GM12892 (cell line): ENCODE results near the gene CST8.

Experiments
- POLR2A ChIP-seq: IDR thresholded peaks from 2 replicates; pipeline ENCODE4 v1.6.1; 2011; ENCODE audit warnings: low read depth, low read length, control low read depth
- POLR2AphosphoS5 ChIP-seq: IDR thresholded peaks from 2 replicates; pipeline ENCODE4 v1.6.1; 2011; ENCODE audit warnings: low read depth, low read length, control low read depth
- TAF1 ChIP-seq: IDR thresholded peaks from 2 replicates; pipeline ENCODE4 v1.6.1; 2011; ENCODE audit warnings: low read depth, mild to moderate bottlenecking, control low read depth, low read length, borderline replicate concordance

DNA sequence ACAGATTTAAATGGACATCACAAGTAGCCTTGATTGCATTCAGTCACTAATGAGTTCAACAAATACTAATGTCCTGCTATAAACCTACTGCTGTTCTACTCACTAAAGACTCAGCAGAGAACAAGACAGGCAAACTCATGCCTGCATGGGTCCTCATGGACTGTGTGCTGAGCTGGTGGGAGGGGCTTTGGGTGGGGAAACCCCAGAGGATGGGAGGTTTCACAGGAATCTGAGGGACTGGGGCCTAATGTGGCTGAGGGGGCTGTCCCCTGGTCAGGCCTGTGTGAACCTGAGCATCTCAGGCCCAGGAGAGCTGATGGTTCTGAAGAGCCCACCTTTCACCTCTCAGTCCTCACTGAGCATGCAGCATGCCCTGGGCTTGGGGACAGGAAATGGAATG lies 1.4 kb downstream of the CST8 start:
- TF ChIP-seq POLR2A (no peak), POLR2AphosphoS5 (no peak), TAF1 (no peak)
